Endometrium (tissue), 2 donors: Measurements from ENCODE around the gene ZNF468.
"Not testable (repeated sequence)": the region's sequence is repeated elsewhere in the genome, so short reads cannot be mapped to it uniquely, and the experiment has no call there.

Experiments used
- FAIRE-seq: peaks from 2 replicates; lab custom pipeline; 2012; peaks lifted over from hg19 to GRCh38; lab: Jason Lieb, UNC
- donor health status: control.
- donor health status: control.

The ZNF468 gene

DNA sequence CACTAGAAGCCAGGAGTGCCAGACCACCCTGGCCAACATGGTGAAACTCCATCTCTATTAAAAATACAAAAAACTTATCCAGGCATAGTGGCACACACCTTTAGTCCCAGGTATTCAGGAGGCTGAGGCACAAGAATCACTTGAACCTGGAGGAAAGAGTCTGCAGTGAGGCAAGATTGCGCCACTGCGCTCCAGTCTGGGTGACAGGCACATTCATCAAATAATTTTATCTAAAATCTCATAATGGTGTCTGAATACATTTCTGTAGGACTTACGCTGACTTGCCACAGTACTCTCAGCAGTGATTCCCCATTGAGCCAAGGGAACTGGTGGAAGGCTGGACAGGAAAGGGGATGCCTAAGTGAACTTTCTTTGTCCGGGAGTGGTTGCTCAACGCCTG, 31.7 kb downstream of the ZNF468 start:
- FAIRE-seq = no peak

DNA sequence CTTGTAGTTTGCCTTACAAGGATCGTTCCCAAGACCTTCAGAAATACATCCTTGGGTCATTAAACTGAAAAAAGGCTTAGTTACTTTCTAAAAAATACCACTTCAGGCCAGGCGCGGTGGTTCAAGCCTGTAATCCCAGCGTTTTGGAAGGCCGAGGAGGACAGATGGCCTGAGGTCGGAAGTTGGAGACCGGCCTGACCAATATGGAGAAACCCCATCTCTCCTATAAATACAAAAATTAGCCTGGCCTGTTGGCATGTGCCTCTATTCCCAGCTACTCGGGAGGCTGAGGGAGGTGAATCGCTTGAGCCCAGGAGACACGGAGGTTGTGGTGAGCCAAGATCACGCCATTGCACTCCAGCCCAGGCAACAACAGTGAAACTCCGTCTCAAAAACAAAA, 33.7 kb downstream of the ZNF468 start:
- no peak for FAIRE-seq

DNA sequence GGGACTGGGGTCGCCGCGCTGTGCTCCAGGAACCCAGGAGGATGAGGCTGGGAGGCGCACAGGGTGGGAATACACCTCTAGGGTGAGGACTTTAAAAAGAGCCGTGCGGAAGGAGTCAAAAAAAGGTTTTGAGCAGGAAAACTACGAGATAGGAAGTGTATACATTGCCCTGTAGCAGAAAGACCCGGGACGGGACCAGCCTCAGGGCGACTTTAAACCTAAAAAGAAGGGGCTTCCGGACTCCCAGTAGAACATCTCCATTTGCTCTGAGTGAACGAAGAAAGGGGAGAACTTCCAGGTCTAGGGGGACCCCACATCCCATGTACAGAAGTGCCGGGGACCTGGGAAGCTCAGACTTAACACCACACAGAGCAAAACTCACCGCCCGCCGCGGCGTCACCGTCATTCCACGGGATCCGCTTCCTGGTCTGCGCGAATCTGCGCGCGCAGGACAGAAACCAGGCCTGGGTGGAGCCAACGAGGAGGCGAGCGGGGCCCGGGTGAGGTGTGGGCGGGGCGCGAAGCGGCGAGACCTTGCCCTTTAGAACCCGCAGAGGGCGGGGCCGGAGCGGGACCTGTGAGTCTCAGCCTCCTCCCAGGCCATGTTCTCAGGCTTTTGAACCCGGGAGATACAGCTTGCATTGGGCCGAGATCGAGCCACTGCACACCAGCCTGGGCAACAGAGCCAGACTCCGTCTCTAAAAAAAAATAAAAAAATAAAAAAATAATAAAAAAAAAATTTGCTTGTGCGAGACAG, 36.0 kb downstream of the ZNF468 start, which contains the start of gene ZNF28:
Gene ZNF28, minus strand, starts transcription at position 430 of the 757 bp plus-strand sequence. CDS start 3,675 bp downstream, outside the sequence.
- FAIRE-seq = peak; percentile 93

DNA sequence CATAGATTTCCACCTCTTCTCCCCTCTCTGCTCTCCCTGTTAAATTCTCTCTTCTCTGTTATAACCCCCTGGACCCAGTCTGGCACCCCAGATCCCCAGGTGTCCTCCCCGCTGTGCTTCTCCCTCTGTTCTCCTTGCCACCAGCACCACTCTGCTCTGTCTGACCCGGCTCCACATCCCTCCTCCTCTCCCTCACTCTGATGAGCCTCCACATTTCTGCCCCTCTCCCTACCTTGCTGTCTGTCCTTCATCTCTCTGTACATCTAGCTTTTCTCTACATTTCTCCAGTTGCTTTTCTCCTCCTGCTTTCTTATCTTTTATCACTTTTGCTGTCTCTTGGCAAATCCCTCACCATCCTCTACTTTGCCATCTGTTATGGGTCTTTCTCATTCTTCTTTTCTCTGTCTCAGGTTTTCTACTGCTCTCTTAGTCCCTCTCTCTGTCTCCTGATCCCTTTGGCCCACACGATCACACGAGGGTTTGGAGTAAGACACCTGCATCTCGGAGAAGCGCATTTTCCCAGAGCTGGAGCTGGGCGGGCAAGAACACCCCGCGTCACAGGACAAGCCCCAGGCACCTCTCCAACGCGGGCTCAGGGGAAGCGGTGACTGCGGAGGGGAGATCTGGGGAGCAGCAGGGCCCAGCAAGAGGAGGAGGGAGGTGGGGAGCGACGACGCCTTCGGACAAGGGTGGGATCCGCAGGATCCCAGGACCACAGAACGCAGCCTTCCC, 36.8 kb downstream of the ZNF468 start:
- not testable (repeated sequence) for FAIRE-seq

DNA sequence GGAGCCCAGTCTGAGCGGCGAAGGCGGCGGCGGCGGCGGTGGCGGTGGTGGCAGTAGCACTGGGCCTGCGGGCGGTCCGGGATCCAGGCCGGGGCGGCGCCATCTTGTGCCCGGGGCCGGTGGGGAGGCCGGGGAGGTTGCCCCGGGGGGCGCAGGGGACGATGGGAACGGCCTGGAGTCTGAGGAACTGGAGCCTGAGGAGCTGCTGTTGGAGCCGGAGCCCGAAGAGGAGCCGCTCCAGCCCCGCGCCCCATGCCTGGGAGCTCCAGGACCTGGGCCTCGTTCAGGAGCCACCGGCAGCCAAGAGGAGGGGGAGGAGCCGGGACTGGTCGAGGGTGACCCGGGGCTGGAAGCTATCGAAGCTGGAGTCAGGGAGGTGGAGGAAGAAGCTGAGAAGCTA, 47.6 kb downstream of the ZNF468 start:
- FAIRE-seq = no peak

DNA sequence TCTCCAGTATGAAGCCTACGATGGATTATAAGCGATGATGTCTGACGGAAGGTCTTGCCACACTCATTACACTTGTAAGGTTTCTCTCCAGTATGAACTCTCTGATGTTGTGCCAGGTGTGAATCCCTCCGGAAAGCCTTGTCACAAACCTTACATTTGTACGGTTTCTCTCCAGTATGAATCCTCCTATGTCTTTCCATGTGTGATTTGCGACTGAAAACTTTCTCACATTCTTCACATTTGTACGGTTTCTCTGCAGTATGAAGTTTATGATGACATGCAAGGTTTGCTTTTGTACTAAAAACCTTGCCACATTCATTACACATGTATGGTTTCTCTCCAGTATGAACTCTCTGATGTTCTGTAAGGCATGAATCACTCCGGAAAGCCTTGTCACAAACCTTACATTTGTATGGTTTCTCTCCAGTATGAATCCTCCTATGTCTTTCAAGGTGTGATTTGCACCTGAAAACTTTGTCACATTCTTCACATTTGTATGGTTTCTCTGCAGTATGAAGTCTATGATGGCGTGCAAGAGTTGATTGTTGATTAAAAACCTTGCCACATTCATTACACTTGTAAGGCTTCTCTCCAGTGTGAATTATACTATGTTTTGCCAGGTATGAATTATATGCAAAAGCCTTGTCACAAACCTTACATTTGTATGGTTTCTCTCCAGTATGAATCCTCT, 57.3 kb downstream of the ZNF468 start:
- FAIRE-seq = not testable (repeated sequence)

DNA sequence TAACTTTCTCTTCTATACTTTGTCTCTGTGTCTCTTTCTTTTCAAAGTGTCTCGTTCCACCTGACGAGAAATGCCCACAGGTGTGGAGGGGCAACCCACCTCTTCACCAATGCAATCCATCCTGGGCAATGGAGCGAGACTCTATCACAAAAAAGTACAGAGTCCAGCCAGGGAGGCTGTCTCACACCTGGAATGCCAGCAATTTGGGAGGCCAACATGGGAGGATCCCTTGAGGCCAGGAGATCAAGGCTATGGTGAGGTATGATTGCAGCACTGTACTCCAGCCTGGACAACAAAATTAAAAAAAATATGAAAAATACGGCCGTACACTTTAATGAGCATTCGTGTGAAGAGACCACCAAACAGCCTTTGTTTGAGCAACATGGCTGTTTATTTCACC, 68.0 kb downstream of the ZNF468 start:
- no peak for FAIRE-seq
